IMR-90 (cell line): Measurements from ENCODE around the gene LIN7C. TPM values are rescaled to one million over a fixed set of nuclear protein-coding genes. Genes with fewer than 3 reads are reported as not detected.

ENCODE experiments used
- ATAC-seq: fragments of 200-7000 bp; cut with Tn5 transposase; 2 replicates; pipeline ENCODE4 v1.9.1; 2020; ENCODE audit warnings: low read depth, mild to moderate bottlenecking, moderate library complexity
- BruUV-seq: library from RNA; stranded (reverse); fragments of 400-500 nt; replicated peaks from 2 replicates; lab custom pipeline; 2021; lab: Mats Ljungman, UMichigan
- CTCF ChIA-PET: fragments of 300-600 bp; formaldehyde crosslinking; extraction: SDS; loops from one replicate; lab custom pipeline; 2021; ENCODE audit warnings: antibody characterized with exemption; lab: Yijun Ruan, JAX
- POLR2A ChIA-PET: fragments of 300-600 bp; sonication (Branson Sonifier 250); formaldehyde crosslinking; loops from one replicate; lab custom pipeline; 2022; ENCODE audit warnings: antibody characterized with exemption; ENCODE audit not compliant: unreplicated experiment; lab: Charles Lee
- DNase-seq: peaks from one replicate; pipeline ENCODE4 v3.0.0; 2013
- H2AFZ ChIP-seq: replicated peaks from 2 replicates; pipeline ENCODE3; 2013; ENCODE audit warnings: low read length, mild to moderate bottlenecking; ENCODE audit not compliant: poor library complexity
- H2AK5ac ChIP-seq: 2 replicates; pipeline ENCODE4 v1.6.1; 2013; ENCODE audit warnings: low read depth, low read length, inconsistent platforms
- H2AK9ac ChIP-seq: replicated peaks from 2 replicates; pipeline ENCODE3; 2013; ENCODE audit warnings: mild to moderate bottlenecking, low read depth, low read length, moderate library complexity; ENCODE audit not compliant: poor library complexity
- H2BK120ac ChIP-seq: 2 replicates; pipeline ENCODE4 v1.6.1; 2013; ENCODE audit warnings: low read depth, low read length, inconsistent platforms
- H2BK15ac ChIP-seq: 3 replicates; pipeline ENCODE4 v1.6.1; 2013; ENCODE audit warnings: low read depth, low read length, inconsistent platforms
- H2BK20ac ChIP-seq: 2 replicates; pipeline ENCODE4 v1.6.1; 2013; ENCODE audit warnings: low read depth, mild to moderate bottlenecking, inconsistent platforms, low read length, moderate library complexity
- H2BK5ac ChIP-seq: 2 replicates; pipeline ENCODE4 v1.6.1; 2013; ENCODE audit warnings: mild to moderate bottlenecking, low read depth, low read length, inconsistent platforms; ENCODE audit not compliant: poor library complexity, severe bottlenecking
- H3K14ac ChIP-seq: replicated peaks from 2 replicates; pipeline ENCODE4 v1.6.1; 2013; ENCODE audit warnings: low read depth, low read length, inconsistent platforms
- H3K18ac ChIP-seq: 2 replicates; pipeline ENCODE4 v1.6.1; 2013; ENCODE audit warnings: low read depth, low read length, control low read depth
- H3K23ac ChIP-seq: 2 replicates; pipeline ENCODE4 v1.6.1; 2013; ENCODE audit warnings: low read depth, low read length, inconsistent platforms
- H3K27ac ChIP-seq: 2 replicates; pipeline ENCODE4 v1.5.1; 2013; ENCODE audit warnings: mild to moderate bottlenecking, control low read depth, low read length; ENCODE audit not compliant: insufficient read depth
- H3K27me3 ChIP-seq: 2 replicates; pipeline ENCODE4 v1.6.1; 2013; ENCODE audit warnings: low read length; ENCODE audit not compliant: control insufficient read depth, insufficient read depth
- H3K36me3 ChIP-seq: 2 replicates; pipeline ENCODE4 v1.6.1; 2013; ENCODE audit warnings: low read length, mixed read lengths; ENCODE audit not compliant: control insufficient read depth, insufficient read depth
- H3K4ac ChIP-seq: 2 replicates; pipeline ENCODE4 v1.6.1; 2013; ENCODE audit warnings: low read depth, low read length, inconsistent platforms
- H3K4me1 ChIP-seq: 2 replicates; pipeline ENCODE4 v1.6.1; 2013; ENCODE audit warnings: low read length, mixed read lengths; ENCODE audit not compliant: control insufficient read depth, insufficient read depth
- H3K4me2 ChIP-seq: 2 replicates; pipeline ENCODE4 v1.6.1; 2013; ENCODE audit warnings: low read depth, mild to moderate bottlenecking, control low read depth, low read length, moderate library complexity
- H3K4me3 ChIP-seq: 2 replicates; pipeline ENCODE4 v1.5.1; 2013; ENCODE audit warnings: low read depth, mild to moderate bottlenecking, control low read depth, low read length, moderate library complexity; ENCODE audit not compliant: insufficient read depth
- H3K56ac ChIP-seq: 2 replicates; pipeline ENCODE4 v1.6.1; 2013; ENCODE audit warnings: low read length, inconsistent platforms; ENCODE audit not compliant: insufficient read depth; ENCODE audit errors: extremely low read depth
- H3K79me1 ChIP-seq, 2 experiments: 2 replicates each; pipeline ENCODE4 v1.6.1; 2013; ENCODE audit warnings: low read length in 2 of 2, inconsistent platforms in 1 of 2, low read depth in 1 of 2
- H3K9ac ChIP-seq: 2 replicates; pipeline ENCODE4 v1.6.1; 2013; ENCODE audit warnings: low read depth, low read length, control low read depth
- H3K9me1 ChIP-seq: 2 replicates; pipeline ENCODE4 v1.6.1; 2013; ENCODE audit warnings: low read length, inconsistent platforms; ENCODE audit not compliant: insufficient read depth
- H3K9me3 ChIP-seq: 2 replicates; pipeline ENCODE4 v1.6.1; 2013; ENCODE audit warnings: low read length; ENCODE audit not compliant: control insufficient read depth, insufficient read depth
- H4K20me1 ChIP-seq: 2 replicates; pipeline ENCODE4 v1.6.1; 2013; ENCODE audit warnings: low read length, inconsistent platforms; ENCODE audit not compliant: insufficient read depth
- H4K5ac ChIP-seq: 2 replicates; pipeline ENCODE4 v1.6.1; 2013; ENCODE audit warnings: mild to moderate bottlenecking, low read depth, low read length, control low read depth
- H4K8ac ChIP-seq, 2 experiments: 2 replicates each; pipeline ENCODE4 v1.6.1; 2013; ENCODE audit warnings: low read depth in 2 of 2, low read length in 2 of 2, control low read depth in 1 of 2, inconsistent platforms in 1 of 2
- H4K91ac ChIP-seq: 2 replicates; pipeline ENCODE4 v1.6.1; 2013; ENCODE audit warnings: low read depth, low read length, inconsistent platforms; ENCODE audit not compliant: insufficient read depth
- BHLHE40 ChIP-seq: fragments of 150-350 bp; IDR thresholded peaks from 2 replicates; pipeline ENCODE4 v1.6.1; 2016; ENCODE audit warnings: mild to moderate bottlenecking, low read depth, low read length
- CEBPB ChIP-seq: IDR thresholded peaks from 2 replicates; pipeline ENCODE4 v1.6.1; 2012; ENCODE audit warnings: low read depth, low read length, improper control_type of control experiment
- FOS ChIP-seq: fragments of 150-350 bp; IDR thresholded peaks from 2 replicates; pipeline ENCODE4 v1.6.1; 2016; ENCODE audit warnings: low read depth, low read length
- MAFK ChIP-seq: IDR thresholded peaks from 2 replicates; pipeline ENCODE4 v1.6.1; 2012; ENCODE audit warnings: low read depth, low read length, improper control_type of control experiment
- POLR2A ChIP-seq: IDR thresholded peaks from 2 replicates; pipeline ENCODE4 v1.6.1; 2012; ENCODE audit warnings: mild to moderate bottlenecking, low read depth, low read length
- RAD21 ChIP-seq: IDR thresholded peaks from 2 replicates; pipeline ENCODE4 v1.6.1; 2012; ENCODE audit warnings: low read length, improper control_type of control experiment
- RFX5 ChIP-seq: IDR thresholded peaks from 2 replicates; pipeline ENCODE4 v1.8.0; 2012; ENCODE audit warnings: low read depth, mild to moderate bottlenecking, low read length, moderate library complexity
- SMC3 ChIP-seq: fragments of 150-350 bp; IDR thresholded peaks from 2 replicates; pipeline ENCODE4 v1.6.1; 2016; ENCODE audit warnings: low read depth, mild to moderate bottlenecking, antibody characterized with exemption, low read length, moderate library complexity
- dilution Hi-C: fragments of 300-500 bp; cut with HindIII; formaldehyde crosslinking; loops from one replicate; pipeline ENCODE4 v1.14.3; 2018; ENCODE audit warnings: low sequenced_read_pairs; ENCODE audit not compliant: unreplicated experiment
- in situ Hi-C: fragments of 300-500 bp; cut with MboI; formaldehyde crosslinking; loops from 3 replicates; pipeline ENCODE4 v1.14.3; 2019; ENCODE audit warnings: low sequenced_read_pairs, inconsistent platforms, mixed read lengths
- intact Hi-C: fragments of 100-400 bp; cut with micrococcal nuclease; formaldehyde crosslinking; loops from 2 replicates; pipeline ENCODE4 v1.10.0; 2022
- polyA plus RNA-seq, 3 experiments: library from polyadenylated mRNA; depleted of rRNA; stranded (reverse); fragments of >200 nt; gene quantifications; 2 replicates each; pipeline ENCODE4 v1.2.3, GENCODE V29; 2012; ENCODE audit warnings: low replicate concordance in 1 of 3
- total RNA-seq: library from RNA; depleted of rRNA; stranded (reverse); fragments of >200 nt; gene quantifications from 2 replicates; pipeline ENCODE4 v1.2.3, GENCODE V29; 2012
- TF ChIP-seq, protein P1 (sequence below): conservative IDR thresholded peaks from 2 replicates; pipeline ENCODE4 v1.5.1; 2012; ENCODE audit warnings: mild to moderate bottlenecking, low read depth, low read length, improper control_type of control experiment

Gene LIN7C
- total and polyA plus RNA-seq, 2 of the 4 experiments (the other 2 are of a cell fraction) = 12.2 to 25.5 TPM

DNA sequence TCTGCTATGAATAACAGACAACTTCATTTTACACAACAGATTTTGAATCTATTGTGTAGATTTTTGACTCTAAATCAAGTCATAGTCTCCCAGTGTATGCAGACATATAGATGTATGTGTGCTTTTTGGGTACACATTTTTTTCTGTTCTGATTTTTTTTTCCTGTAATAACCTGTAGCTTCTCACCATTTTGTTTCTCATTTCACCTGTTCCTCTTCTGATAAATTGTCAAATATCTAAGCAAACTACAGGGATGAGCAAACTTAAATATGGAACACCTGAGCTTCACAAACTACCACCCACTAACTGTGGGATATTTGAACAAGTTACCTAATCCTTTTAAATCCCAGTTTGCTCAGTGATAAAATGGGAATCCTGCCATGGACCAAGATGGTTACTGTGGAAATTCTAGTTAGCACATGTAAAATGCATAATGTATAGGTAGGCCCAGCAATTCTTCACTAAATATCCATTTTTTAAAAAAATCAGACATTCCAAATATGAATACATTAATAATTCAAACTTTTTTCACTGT, 49.7 kb downstream of the LIN7C start:
- Histone ChIP-seq H3K23ac (no peak overlapping the region), H3K9ac (no peak overlapping the region), H4K20me1 (no peaks in the 10 kb centered on the region), H4K8ac (no peak overlapping the region), H2AK9ac (no peak overlapping the region), H2BK5ac (no peak overlapping the region), H3K4me1 (peaks cover 3% of the 10 kb centered on the region; the same call in 1 of the 2 replicates), H3K4me2 (no peak overlapping the region), H2AK5ac (no peak overlapping the region), H3K4me3 (no peak overlapping the region), H2BK20ac (0 out of 2 replicates have a peak overlapping the region, but pooled peaks have one; percentile 30), H3K56ac (no peak overlapping the region), H3K79me1 (peaks cover 0 to 14% of the 10 kb centered on the region in 2 experiments; a peak in 2 of 4 replicates), H3K36me3 (no peaks in the 10 kb centered on the region), H3K9me3 (no peaks in the 10 kb centered on the region), H3K9me1 (no peaks in the 10 kb centered on the region; the same call in 1 of the 2 replicates), H3K27me3 (no peaks in the 10 kb centered on the region), H3K4ac (no peak overlapping the region), H3K18ac (no peak overlapping the region), H2BK15ac (no peak overlapping the region), H3K27ac (no peak overlapping the region), H2BK120ac (no peak overlapping the region), H3K14ac (no peak overlapping the region), H4K5ac (no peak overlapping the region), H4K91ac (no peak overlapping the region), H2AFZ (no peak overlapping the region)
- dilution Hi-C loops (no loop called here), intact Hi-C loops (no loop called here), in situ Hi-C loops (no loop called here)
- CTCF ChIA-PET = interaction anchor here (1.6 kb wide), 1 partner anchor 9 kb away, joined by 4 read pairs; no protein-coding TSS in a partner anchor
- BruUV-seq = no TSS peak
- DNase-seq (no peak), ATAC-seq (no peak)
- POLR2A ChIA-PET = no interaction called here
- no peak for TF ChIP-seq MAFK
- no peak for TF ChIP-seq POLR2A
- no peak for TF ChIP-seq FOS
- no peak for TF ChIP-seq BHLHE40
- no peak for TF ChIP-seq RAD21
- TF ChIP-seq, protein P1, sequence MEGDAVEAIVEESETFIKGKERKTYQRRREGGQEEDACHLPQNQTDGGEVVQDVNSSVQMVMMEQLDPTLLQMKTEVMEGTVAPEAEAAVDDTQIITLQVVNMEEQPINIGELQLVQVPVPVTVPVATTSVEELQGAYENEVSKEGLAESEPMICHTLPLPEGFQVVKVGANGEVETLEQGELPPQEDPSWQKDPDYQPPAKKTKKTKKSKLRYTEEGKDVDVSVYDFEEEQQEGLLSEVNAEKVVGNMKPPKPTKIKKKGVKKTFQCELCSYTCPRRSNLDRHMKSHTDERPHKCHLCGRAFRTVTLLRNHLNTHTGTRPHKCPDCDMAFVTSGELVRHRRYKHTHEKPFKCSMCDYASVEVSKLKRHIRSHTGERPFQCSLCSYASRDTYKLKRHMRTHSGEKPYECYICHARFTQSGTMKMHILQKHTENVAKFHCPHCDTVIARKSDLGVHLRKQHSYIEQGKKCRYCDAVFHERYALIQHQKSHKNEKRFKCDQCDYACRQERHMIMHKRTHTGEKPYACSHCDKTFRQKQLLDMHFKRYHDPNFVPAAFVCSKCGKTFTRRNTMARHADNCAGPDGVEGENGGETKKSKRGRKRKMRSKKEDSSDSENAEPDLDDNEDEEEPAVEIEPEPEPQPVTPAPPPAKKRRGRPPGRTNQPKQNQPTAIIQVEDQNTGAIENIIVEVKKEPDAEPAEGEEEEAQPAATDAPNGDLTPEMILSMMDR = no peak
- TF ChIP-seq RFX5 = no peak
- no peak for TF ChIP-seq SMC3
- no peak for TF ChIP-seq CEBPB
